ENCODE measurements around the gene SHISA7. TPM values are rescaled to one million over a fixed set of nuclear protein-coding genes. Genes with fewer than 3 reads are reported as not detected.

The SHISA7 gene
- total and polyA plus RNA-seq, 5 donors from 2014 or later = not detected

DNA sequence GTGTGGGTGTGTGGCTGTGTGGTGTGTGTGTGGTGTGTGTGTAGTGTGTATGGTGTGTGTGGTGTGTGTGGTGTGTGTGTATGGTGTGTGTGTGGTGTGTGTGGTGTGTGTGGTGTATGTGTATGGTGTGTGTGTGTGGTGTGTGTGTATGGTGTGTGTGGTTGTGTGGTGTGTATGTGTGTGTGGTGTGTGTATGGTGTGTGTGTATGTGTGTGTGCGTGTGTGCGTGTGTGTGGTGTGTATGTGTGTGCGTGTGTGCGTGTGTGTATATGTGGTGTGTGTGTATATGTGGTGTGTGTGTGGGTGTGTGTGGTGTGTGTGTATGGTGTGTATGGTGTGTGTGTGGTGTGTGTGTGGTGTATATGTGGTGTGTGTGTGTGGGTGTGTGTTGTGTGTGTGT is 8.1 kb downstream of the SHISA7 start:
- Histone ChIP-seq H3K9me3 (ENCODE audit: control insufficient read depth in 2 of 2, low read length in 2 of 2) (no peaks in the 10 kb centered on the region), H3K36me3 (ENCODE audit: control insufficient read depth, insufficient read depth, low read length) (no peaks in the 10 kb centered on the region), H3K4me1 (ENCODE audit: control insufficient read depth, insufficient read depth, low read length, poor library complexity, severe bottlenecking) (no peaks in the 10 kb centered on the region), H3K4me3 (ENCODE audit: low read depth, low read length) (no peak overlapping the region), H3K27ac (ENCODE audit: insufficient read depth, low read length, poor library complexity, severe bottlenecking) (no peak overlapping the region), H3K27me3 (ENCODE audit: control insufficient read depth, insufficient read depth, low read length) (peaks cover 22% of the 10 kb centered on the region)
- H3K4me3 Mint-ChIP-seq = no peak overlapping the region
- ATAC-seq (ENCODE audit: low read depth in 2 of 2) (no peak), DNase-seq (no peak)
- no peak overlapping the region for H3K27ac Mint-ChIP-seq
- H3K4me1 Mint-ChIP-seq = peaks cover 0 to 5% (median 1%) of the 10 kb centered on the region in 4 donors
- H3K27me3 Mint-ChIP-seq = peaks cover 40% of the 10 kb centered on the region
- H3K36me3 Mint-ChIP-seq = no peaks in the 10 kb centered on the region
- H3K9me3 Mint-ChIP-seq = peaks cover 0 to 7% (median 0%) of the 10 kb centered on the region in 7 donors

DNA sequence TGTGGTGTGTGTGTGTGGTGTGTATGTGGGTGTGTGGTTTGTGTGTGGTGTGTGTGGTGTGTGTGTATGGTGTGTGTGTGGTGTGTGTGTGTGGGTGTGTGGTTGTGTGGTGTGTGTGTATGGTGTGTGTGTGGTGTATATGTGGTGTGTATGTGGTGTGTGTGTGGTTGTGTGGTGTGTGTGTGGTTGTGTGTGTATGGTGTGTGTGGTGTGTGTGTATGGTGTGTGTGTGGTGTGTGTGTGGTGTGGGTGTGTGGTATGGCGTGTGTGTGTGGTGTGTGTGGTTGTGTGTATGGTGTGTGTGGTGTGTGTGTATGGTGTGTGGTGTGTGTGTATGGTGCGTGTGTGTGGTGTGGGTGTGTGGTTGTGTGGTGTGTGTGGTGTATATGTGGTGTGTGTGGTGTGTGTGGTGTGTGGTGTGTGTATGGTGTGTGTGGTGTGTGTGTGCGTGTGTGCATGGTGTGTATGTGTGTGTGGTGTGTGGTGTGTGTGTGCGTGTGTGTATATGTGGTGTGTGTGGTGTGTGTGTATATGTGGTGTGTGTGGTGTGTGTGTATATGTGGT is 8.7 kb downstream of the SHISA7 start:
- H3K27me3 ChIP-seq (ENCODE audit: control insufficient read depth, insufficient read depth, low read length) = peaks cover 20% of the 10 kb centered on the region

GRCh38 chr19:55433292-55433691 is 9.8 kb downstream of the SHISA7 start:
- Mint-ChIP-seq H3K36me3 (no peaks in the 10 kb centered on the region), H3K27ac (no peak overlapping the region)

More for the DNA sequence above, 8.7 kb downstream of the SHISA7 start:
- Histone ChIP-seq H3K27ac (ENCODE audit: insufficient read depth, low read length, poor library complexity, severe bottlenecking) (no peak overlapping the region), H3K36me3 (ENCODE audit: control insufficient read depth, insufficient read depth, low read length) (no peaks in the 10 kb centered on the region), H3K9me3 (ENCODE audit: control insufficient read depth in 2 of 2, low read length in 2 of 2) (no peaks in the 10 kb centered on the region), H3K4me3 (ENCODE audit: low read depth, low read length) (no peak overlapping the region), H3K4me1 (ENCODE audit: control insufficient read depth, insufficient read depth, low read length, poor library complexity, severe bottlenecking) (no peaks in the 10 kb centered on the region)
- peaks cover 36% of the 10 kb centered on the region for H3K27me3 Mint-ChIP-seq
- H3K9me3 Mint-ChIP-seq = peaks cover 0 to 8% (median 0%) of the 10 kb centered on the region in 7 donors
- peaks cover 0 to 4% (median 1%) of the 10 kb centered on the region in 4 donors for H3K4me1 Mint-ChIP-seq
- no peak overlapping the region for H3K4me3 Mint-ChIP-seq
- DNase-seq (no peak), ATAC-seq (ENCODE audit: low read depth in 2 of 2) (no peak)
- H3K27ac Mint-ChIP-seq = no peak overlapping the region
- H3K36me3 Mint-ChIP-seq = no peaks in the 10 kb centered on the region

GRCh38 chr19:55432241-55432959 is 10.7 kb downstream of the SHISA7 start:
- DNase-seq = no peak
- H3K4me3 ChIP-seq (ENCODE audit: low read depth, low read length) = no peak overlapping the region
- no peak overlapping the region for H3K4me3 Mint-ChIP-seq
- H3K27me3 ChIP-seq (ENCODE audit: control insufficient read depth, insufficient read depth, low read length) = peaks cover 13% of the 10 kb centered on the region
- no peaks in the 10 kb centered on the region for H3K4me1 ChIP-seq (ENCODE audit: control insufficient read depth, insufficient read depth, low read length, poor library complexity, severe bottlenecking)
- peaks cover 0 to 2% (median 0%) of the 10 kb centered on the region in 4 donors for H3K4me1 Mint-ChIP-seq
- H3K9me3 ChIP-seq (ENCODE audit: control insufficient read depth in 2 of 2, low read length in 2 of 2) = no peaks in the 10 kb centered on the region
- ATAC-seq (ENCODE audit: low read depth in 2 of 2) = no peak
- H3K27ac Mint-ChIP-seq = no peak overlapping the region
- no peak overlapping the region for H3K27ac ChIP-seq (ENCODE audit: insufficient read depth, low read length, poor library complexity, severe bottlenecking)
- no peaks in the 10 kb centered on the region for H3K36me3 ChIP-seq (ENCODE audit: control insufficient read depth, insufficient read depth, low read length)
- H3K9me3 Mint-ChIP-seq = peaks cover 0 to 4% (median 0%) of the 10 kb centered on the region in 7 donors
- H3K27me3 Mint-ChIP-seq = peaks cover 36% of the 10 kb centered on the region
- H3K36me3 Mint-ChIP-seq = no peaks in the 10 kb centered on the region

More at GRCh38 chr19:55433292-55433691, 9.8 kb downstream of the SHISA7 start:
- H3K27me3 Mint-ChIP-seq = peaks cover 35% of the 10 kb centered on the region
- peaks cover 0 to 2% (median 0%) of the 10 kb centered on the region in 4 donors for H3K4me1 Mint-ChIP-seq
- no peak overlapping the region for H3K4me3 Mint-ChIP-seq
- H3K9me3 Mint-ChIP-seq = peaks cover 0 to 5% (median 0%) of the 10 kb centered on the region in 7 donors
- Histone ChIP-seq H3K9me3 (ENCODE audit: control insufficient read depth in 2 of 2, low read length in 2 of 2) (no peaks in the 10 kb centered on the region), H3K4me1 (ENCODE audit: control insufficient read depth, insufficient read depth, low read length, poor library complexity, severe bottlenecking) (no peaks in the 10 kb centered on the region), H3K27me3 (ENCODE audit: control insufficient read depth, insufficient read depth, low read length) (peaks cover 13% of the 10 kb centered on the region), H3K27ac (ENCODE audit: insufficient read depth, low read length, poor library complexity, severe bottlenecking) (no peak overlapping the region), H3K36me3 (ENCODE audit: control insufficient read depth, insufficient read depth, low read length) (no peaks in the 10 kb centered on the region), H3K4me3 (ENCODE audit: low read depth, low read length) (no peak overlapping the region)
- ATAC-seq (ENCODE audit: low read depth in 2 of 2) (no peak), DNase-seq (no peak)

DNA sequence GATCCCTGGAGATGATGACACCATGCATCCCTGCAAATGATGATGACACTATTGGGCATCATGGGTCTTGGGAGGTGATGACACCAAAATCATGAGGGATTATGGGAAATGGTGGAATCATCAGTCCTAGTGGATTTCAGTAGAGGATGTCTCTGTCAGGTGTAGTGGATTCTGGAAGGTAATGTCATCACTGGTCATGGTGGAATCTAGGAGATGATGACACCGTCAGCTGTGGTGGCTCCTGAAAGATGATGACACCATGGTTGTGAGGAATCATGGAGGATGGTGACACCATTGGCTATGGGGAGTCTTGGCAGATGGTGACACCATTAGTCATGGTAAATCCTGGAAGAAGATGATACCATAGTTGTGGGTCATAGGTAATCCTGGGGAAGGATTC is 11.9 kb downstream of the SHISA7 start:
- H3K27ac Mint-ChIP-seq = peak overlapping the region in 1 of 3 donors; percentile 75
- Histone ChIP-seq H3K27ac (ENCODE audit: insufficient read depth, low read length, poor library complexity, severe bottlenecking) (no peak overlapping the region), H3K36me3 (ENCODE audit: control insufficient read depth, insufficient read depth, low read length) (no peaks in the 10 kb centered on the region), H3K4me1 (ENCODE audit: control insufficient read depth, insufficient read depth, low read length, poor library complexity, severe bottlenecking) (no peaks in the 10 kb centered on the region), H3K4me3 (ENCODE audit: low read depth, low read length) (no peak overlapping the region), H3K9me3 (ENCODE audit: control insufficient read depth in 2 of 2, low read length in 2 of 2) (no peaks in the 10 kb centered on the region), H3K27me3 (ENCODE audit: control insufficient read depth, insufficient read depth, low read length) (peaks cover 12% of the 10 kb centered on the region)
- no peak overlapping the region for H3K4me3 Mint-ChIP-seq
- peaks cover 31% of the 10 kb centered on the region for H3K27me3 Mint-ChIP-seq
- peaks cover 0 to 2% (median 0%) of the 10 kb centered on the region in 4 donors for H3K4me1 Mint-ChIP-seq
- peaks cover 0 to 3% (median 0%) of the 10 kb centered on the region in 7 donors for H3K9me3 Mint-ChIP-seq
- no peak for DNase-seq
- ATAC-seq (ENCODE audit: low read depth in 2 of 2) = no peak
- H3K36me3 Mint-ChIP-seq = no peaks in the 10 kb centered on the region

- ATAC-seq (ENCODE audit: low read depth in 2 of 2) = no peak
- H3K27me3 Mint-ChIP-seq = peaks cover 23% of the 10 kb centered on the region
- peaks cover 0 to 2% (median 0%) of the 10 kb centered on the region in 7 donors for H3K9me3 Mint-ChIP-seq
Measured at GRCh38 chr19:55426042-55426441, 17.1 kb downstream of the SHISA7 start.

GRCh38 chr19:55424518-55424917 is 18.6 kb downstream of the SHISA7 start:
- Mint-ChIP-seq H3K9me3 (peaks cover 0 to 2% (median 0%) of the 10 kb centered on the region in 7 donors), H3K27me3 (peaks cover 24% of the 10 kb centered on the region), H3K4me1 (peaks cover 0 to 17% (median 5%) of the 10 kb centered on the region in 4 donors), H3K36me3 (no peaks in the 10 kb centered on the region), H3K4me3 (no peak overlapping the region), H3K27ac (no peak overlapping the region)
- Histone ChIP-seq H3K27me3 (ENCODE audit: control insufficient read depth, insufficient read depth, low read length) (peaks cover 2% of the 10 kb centered on the region), H3K27ac (ENCODE audit: insufficient read depth, low read length, poor library complexity, severe bottlenecking) (no peak overlapping the region), H3K4me1 (ENCODE audit: control insufficient read depth, insufficient read depth, low read length, poor library complexity, severe bottlenecking) (peaks cover 9% of the 10 kb centered on the region), H3K9me3 (ENCODE audit: control insufficient read depth in 2 of 2, low read length in 2 of 2) (no peaks in the 10 kb centered on the region), H3K36me3 (ENCODE audit: control insufficient read depth, insufficient read depth, low read length) (no peaks in the 10 kb centered on the region), H3K4me3 (ENCODE audit: low read depth, low read length) (no peak overlapping the region)
- ATAC-seq (ENCODE audit: low read depth in 2 of 2) = no peak
- DNase-seq = no peak

More at GRCh38 chr19:55426042-55426441, 17.1 kb downstream of the SHISA7 start:
- DNase-seq = no peak
- Mint-ChIP-seq H3K4me1 (peaks cover 0 to 8% (median 4%) of the 10 kb centered on the region in 4 donors), H3K27ac (no peak overlapping the region), H3K36me3 (no peaks in the 10 kb centered on the region), H3K4me3 (no peak overlapping the region)
- no peak overlapping the region for H3K27ac ChIP-seq (ENCODE audit: insufficient read depth, low read length, poor library complexity, severe bottlenecking)
- H3K4me3 ChIP-seq (ENCODE audit: low read depth, low read length) = no peak overlapping the region
- H3K27me3 ChIP-seq (ENCODE audit: control insufficient read depth, insufficient read depth, low read length) = peaks cover 9% of the 10 kb centered on the region
- no peaks in the 10 kb centered on the region for H3K9me3 ChIP-seq (ENCODE audit: control insufficient read depth in 2 of 2, low read length in 2 of 2)
- H3K4me1 ChIP-seq (ENCODE audit: control insufficient read depth, insufficient read depth, low read length, poor library complexity, severe bottlenecking) = peaks cover 7% of the 10 kb centered on the region
- no peaks in the 10 kb centered on the region for H3K36me3 ChIP-seq (ENCODE audit: control insufficient read depth, insufficient read depth, low read length)
